GM18520 (cell line): ENCODE data around the gene BCAS3.
A peak's percentile ranks its signal among the peaks of the same experiment; 100 is the strongest.
"Not testable (repeated sequence)": the region's sequence is repeated elsewhere in the genome, so short reads cannot be mapped to it uniquely, and the experiment has no call there.

Source experiments
- ATAC-seq: cut with Tn5 transposase; IDR thresholded peaks from one replicate; pipeline ENCODE4 v1.9.1; 2021; ENCODE audit not compliant: unreplicated experiment

Gene BCAS3

GRCh38 chr17:60677308-60678117, at the start of gene BCAS3:
Gene BCAS3, plus strand, starts transcription at chr17:60677851.
- ATAC-seq, result peak; percentile 96

- ATAC-seq, result no peak
These were observed 49.3 kb upstream of the BCAS3 start for GRCh38 chr17:60628252-60628889.

GRCh38 chr17:60629120-60629519, 48.5 kb upstream of the BCAS3 start:
- no peak for ATAC-seq

- ATAC-seq, result no peak
These were observed 47.3 kb upstream of the BCAS3 start for GRCh38 chr17:60630352-60630751.

GRCh38 chr17:60631119-60631518, 46.5 kb upstream of the BCAS3 start:
- ATAC-seq, result no peak

- no peak for ATAC-seq
These were observed 40.0 kb upstream of the BCAS3 start for GRCh38 chr17:60637683-60638082.

- no peak for ATAC-seq
These were observed 38.7 kb upstream of the BCAS3 start for GRCh38 chr17:60639019-60639330.

- no peak for ATAC-seq
These were observed 37.1 kb upstream of the BCAS3 start for GRCh38 chr17:60640503-60640902.

- ATAC-seq, result no peak
These were observed 36.5 kb upstream of the BCAS3 start for GRCh38 chr17:60641126-60641525.

- ATAC-seq, result no peak
These were observed 35.8 kb upstream of the BCAS3 start for GRCh38 chr17:60641810-60642220.

GRCh38 chr17:60645918-60646523, 31.6 kb upstream of the BCAS3 start:
- no peak for ATAC-seq

GRCh38 chr17:60646701-60647100, 30.9 kb upstream of the BCAS3 start:
- no peak for ATAC-seq

- no peak for ATAC-seq
These were observed 29.9 kb upstream of the BCAS3 start for GRCh38 chr17:60647705-60648104.

- peak; percentile 98 for ATAC-seq
These were observed 25.0 kb upstream of the BCAS3 start for GRCh38 chr17:60652454-60653247.

GRCh38 chr17:60653569-60653968, 24.1 kb upstream of the BCAS3 start:
- no peak for ATAC-seq

- no peak for ATAC-seq
These were observed 21.2 kb upstream of the BCAS3 start for GRCh38 chr17:60656499-60656898.

GRCh38 chr17:60659156-60659555, 18.5 kb upstream of the BCAS3 start:
- no peak for ATAC-seq

GRCh38 chr17:60661489-60661888, 16.2 kb upstream of the BCAS3 start:
- ATAC-seq, result no peak

- ATAC-seq, result no peak
These were observed 13.6 kb upstream of the BCAS3 start for GRCh38 chr17:60664022-60664421.

- no peak for ATAC-seq
These were observed 12.0 kb upstream of the BCAS3 start for GRCh38 chr17:60665602-60666001.

- not testable (repeated sequence) for ATAC-seq
These were observed 8.9 kb upstream of the BCAS3 start for GRCh38 chr17:60668741-60669140.
